GM19395 (cell line): ENCODE data around the gene DEPDC5.
"Not testable (repeated sequence)": the region's sequence is repeated elsewhere in the genome, so short reads cannot be mapped to it uniquely, and the experiment has no call there.

ENCODE experiments used
- ATAC-seq: cut with Tn5 transposase; IDR thresholded peaks from one replicate; pipeline ENCODE4 v1.9.1; 2021; ENCODE audit warnings: mild to moderate bottlenecking, moderate library complexity; ENCODE audit not compliant: unreplicated experiment

DEPDC5 gene

GRCh38 chr22:31813898-31814297 is 60.1 kb downstream of the DEPDC5 start:
- not testable (repeated sequence) for ATAC-seq

DNA sequence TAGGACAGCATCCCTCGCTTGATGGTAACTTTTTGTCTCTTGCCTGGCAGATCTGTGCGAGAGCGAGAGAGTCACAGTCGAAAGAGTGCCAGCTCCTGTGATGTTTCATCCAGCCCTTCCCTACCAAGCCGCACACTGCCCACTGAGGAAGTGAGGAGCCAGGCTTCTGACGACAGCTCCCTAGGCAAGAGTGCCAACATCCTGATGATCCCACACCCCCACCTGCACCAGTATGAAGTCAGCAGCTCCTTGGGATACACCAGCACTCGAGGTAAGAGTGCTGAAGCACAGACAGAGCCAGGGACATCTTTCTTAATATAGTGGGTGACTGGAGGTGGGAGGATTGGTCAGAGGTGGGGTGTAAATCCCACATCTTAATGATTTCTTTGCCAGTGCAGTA is 61.1 kb downstream of the DEPDC5 start:
- no peak for ATAC-seq

- not testable (repeated sequence) for ATAC-seq
Observed at GRCh38 chr22:31815383-31815814, 61.6 kb downstream of the DEPDC5 start.

DNA sequence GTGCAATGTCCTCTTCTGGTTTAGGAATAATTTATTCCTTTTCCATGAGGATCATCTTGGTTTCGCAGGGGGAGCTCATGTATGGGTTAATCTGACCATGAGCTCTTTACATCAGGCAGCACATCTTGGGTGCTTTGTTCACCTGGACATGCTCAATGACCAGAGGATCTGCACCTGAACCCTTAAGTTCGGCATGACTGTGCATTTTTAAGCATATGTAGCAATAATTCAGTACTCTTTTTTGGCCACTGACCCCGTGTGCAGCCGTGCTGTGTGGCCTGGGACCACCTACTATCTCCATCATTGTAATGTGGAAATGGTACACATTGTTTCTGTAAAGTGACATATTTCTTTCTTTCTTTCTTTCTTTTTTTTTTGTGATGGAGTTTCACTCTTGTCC is 62.9 kb downstream of the DEPDC5 start:
- no peak for ATAC-seq

DNA sequence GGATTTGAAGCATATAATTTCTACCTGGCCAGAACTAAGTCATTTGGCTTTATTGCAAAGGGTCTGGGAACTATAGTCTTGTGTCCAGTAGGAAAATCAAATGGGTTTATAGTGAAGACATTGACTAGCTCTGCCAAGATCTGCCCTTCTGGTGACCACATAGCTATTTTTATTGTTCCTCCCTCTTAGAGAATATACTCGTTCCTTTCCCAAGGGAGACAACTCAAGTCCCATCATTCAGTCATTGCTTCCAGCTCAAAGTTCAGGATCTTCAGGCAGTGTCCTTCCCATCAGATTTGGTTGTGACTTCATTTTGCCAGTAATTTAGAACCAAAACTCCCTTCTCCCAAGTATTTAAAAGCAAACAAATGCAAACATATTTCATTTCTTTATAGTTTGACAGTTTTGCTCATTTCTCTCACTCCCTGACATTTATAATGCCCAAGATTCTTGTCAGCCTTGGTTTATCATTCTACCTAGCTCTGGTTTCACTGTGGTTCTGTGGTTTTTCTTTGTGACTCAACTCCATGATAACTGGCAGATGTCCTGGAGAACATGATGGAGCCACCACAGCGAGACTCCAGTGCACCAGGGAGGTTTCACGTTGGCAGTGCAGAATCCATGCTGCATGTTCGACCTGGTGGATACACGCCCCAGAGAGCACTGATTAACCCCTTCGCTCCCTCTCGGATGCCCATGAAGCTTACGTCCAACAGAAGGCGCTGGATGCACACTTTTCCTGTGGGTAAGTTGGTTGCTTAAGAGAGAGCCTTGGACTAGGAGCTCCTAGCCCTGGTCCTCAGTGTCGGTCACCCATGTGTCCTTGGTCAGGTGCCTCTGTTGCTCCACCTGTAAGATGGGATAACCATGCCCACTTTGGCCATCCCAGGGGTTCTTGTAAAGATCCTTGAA is 64.9 kb downstream of the DEPDC5 start:
- ATAC-seq = no peak

- ATAC-seq = no peak
Observed at GRCh38 chr22:31820655-31821054, 66.8 kb downstream of the DEPDC5 start.

DNA sequence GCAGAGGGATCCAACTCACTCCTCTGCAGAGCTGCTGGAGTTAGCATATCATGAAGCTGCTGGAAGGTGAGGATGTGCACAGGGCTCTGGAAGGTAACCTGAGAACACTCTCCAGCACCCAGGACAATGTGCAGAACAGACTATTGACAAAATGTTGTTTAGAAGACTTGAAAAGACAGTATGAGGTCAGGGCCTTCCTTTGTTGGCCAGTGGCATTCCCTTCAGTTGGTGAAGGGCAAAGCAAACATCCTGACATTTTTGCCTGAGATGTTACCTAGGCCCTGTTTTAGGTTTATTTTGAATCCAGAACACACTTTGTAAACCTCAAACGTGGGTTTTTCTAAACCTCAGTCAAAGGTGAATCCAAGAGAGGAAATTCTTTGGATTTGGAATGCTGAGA is 67.8 kb downstream of the DEPDC5 start:
- ATAC-seq = no peak

GRCh38 chr22:31822523-31822922 is 68.7 kb downstream of the DEPDC5 start:
- ATAC-seq = no peak

GRCh38 chr22:31825513-31825912 is 71.7 kb downstream of the DEPDC5 start:
- no peak for ATAC-seq

- no peak for ATAC-seq
Observed at GRCh38 chr22:31826443-31826842, 72.6 kb downstream of the DEPDC5 start.

- ATAC-seq = no peak
Observed at GRCh38 chr22:31828739-31829138, 74.9 kb downstream of the DEPDC5 start.

GRCh38 chr22:31829505-31829904 is 75.7 kb downstream of the DEPDC5 start:
- ATAC-seq = no peak

DNA sequence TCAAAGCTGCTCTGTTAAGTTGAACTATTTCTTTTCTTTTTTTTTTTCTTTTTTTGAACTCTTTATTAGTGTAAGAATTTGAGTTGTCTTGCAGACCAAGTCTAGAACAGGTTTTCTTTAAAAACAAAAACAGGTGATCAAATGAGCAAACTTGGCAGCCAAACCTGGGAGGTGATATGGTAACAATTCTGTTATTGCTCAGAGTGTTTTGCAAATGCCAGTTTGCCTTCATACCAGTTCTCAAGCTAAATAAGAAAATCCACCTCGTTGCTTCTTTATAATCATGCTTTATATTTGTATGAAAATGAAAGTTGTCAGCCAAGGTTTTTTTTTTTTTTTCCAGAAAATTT is 76.9 kb downstream of the DEPDC5 start:
- no peak for ATAC-seq

DNA sequence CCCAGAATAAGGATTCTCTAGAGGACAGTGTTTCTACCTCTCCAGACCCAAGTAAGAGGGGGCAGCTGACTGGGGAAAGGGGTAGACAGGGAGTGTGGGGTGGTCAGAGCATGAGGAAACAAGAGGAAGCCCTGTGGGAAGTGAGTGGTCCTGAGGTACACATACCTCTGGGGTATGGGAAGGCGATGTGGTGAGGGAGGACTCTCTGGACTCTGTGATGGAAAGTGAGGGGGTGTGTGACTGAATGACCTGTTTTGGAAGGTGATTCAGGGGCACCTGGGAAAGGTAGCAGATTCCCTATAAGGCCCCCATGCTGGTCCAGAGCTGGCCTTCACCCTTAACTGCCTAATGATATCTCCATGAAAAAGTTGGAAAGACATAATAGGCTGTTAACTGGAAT is 80.1 kb downstream of the DEPDC5 start:
- ATAC-seq = no peak

GRCh38 chr22:31836010-31836409 is 82.2 kb downstream of the DEPDC5 start:
- ATAC-seq = no peak

DNA sequence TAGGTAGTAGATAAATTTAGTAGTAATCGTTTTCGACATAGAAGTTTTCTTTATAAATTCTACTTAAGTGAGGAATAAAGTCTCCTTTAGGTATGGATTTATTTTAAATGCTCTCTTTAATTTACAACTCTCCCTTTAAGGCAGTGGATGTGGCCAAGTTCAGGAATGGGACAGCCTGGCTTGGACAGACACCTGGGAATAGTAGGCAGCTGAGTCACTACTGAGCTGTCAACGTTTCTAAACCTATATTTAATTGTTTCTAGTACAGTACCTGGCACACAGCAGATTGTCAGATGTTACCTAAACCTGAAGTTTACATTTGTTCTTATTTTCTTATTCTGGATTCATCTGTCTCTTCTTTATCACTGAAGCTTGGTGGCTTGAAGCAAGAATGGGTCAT is 85.1 kb downstream of the DEPDC5 start:
- ATAC-seq = no peak

DNA sequence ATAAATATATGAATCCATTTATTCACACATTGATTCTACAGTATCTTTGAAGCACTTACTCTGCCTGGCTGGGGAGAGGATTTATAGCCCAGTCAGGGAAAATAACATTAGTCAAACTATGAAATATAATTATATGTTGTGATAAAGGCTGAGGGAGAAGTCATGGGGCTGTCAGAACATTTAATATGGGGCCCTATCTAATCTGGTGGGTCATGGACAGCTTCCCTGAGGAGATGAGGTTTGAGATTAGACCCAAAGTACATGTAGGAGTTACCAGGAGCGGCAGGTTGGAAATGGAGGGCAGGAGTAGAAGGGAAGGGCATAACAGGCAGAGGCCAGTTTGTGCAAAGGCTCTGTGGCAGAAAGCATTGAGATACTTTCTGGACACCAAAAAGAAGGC is 86.2 kb downstream of the DEPDC5 start:
- ATAC-seq = no peak

DNA sequence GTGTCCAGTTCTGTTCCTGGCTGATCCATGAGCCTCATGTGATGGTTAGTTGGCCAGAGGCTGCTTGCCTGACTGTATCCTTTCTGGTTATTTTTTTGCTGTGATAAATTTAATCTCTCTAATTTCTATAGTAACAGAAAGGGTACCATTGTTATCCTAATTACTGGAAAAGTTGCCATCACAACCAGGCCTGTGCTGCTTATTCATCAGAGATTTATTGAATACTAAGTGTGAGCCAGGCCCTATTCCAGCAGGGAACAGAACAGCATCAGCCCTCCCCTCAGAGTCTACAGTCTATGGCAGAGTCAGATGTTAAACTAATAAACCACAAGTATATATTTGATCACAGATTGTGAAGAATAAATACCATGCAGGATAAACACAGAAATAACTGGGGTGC is 86.8 kb downstream of the DEPDC5 start:
- ATAC-seq = no peak

- ATAC-seq = no peak
Observed at GRCh38 chr22:31841078-31841827, 87.4 kb downstream of the DEPDC5 start.

DNA sequence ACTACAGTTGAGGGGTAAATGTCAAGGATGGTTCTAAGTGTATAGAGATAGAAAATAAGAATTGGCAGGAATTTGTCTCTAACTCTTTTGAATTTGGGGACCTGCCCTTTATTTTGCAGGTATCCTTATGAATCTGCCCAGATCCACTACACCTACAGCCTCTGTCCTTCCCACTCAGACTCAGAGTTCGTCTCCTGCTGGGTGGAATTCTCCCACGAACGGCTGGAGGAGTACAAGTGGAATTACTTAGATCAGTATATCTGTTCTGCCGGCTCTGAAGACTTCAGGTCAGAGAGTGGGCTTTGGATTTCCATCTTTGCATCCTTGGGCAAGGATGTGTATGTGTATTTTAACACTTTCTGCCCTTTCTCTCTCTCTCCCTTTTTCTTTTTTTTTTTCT is 89.7 kb downstream of the DEPDC5 start:
- no peak for ATAC-seq

DNA sequence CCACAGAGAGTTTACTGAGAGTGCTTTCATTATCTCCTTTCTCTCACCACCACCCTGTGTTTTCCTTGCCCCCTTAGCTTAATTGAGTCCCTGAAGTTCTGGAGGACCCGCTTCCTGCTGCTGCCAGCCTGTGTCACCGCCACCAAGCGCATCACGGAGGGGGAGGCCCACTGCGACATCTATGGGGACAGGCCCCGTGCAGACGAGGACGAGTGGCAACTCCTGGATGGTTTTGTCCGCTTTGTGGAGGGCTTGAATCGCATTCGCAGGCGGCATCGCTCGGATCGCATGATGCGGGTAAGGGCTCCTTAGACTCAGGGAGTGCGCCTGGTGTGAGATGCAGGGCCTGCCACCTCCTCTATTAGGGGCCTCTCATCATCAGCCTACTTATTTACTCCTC is 91.1 kb downstream of the DEPDC5 start:
- ATAC-seq = no peak
